Measurements from ENCODE around the gene VWA3B.

Gene VWA3B

DNA sequence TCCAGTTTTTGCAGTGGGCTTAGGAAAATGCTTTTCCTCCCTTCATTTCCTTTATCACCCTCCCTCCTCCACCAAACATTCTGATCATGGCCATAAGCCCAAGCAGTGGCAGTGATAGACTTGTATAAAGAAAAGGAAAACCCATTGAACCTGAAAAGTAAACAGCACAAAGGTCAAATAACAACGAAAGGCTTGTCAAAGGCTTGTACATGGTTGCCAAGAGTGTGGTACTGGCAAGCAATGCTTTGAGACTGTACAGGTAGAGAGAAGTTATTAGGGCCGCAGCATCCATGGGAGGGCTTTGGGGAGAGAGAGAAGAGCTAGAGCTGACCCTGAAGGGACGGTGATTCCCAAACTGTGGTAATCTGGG, 2.1 kb upstream of the VWA3B start:
- peaks cover 13% of the 10 kb centered on the region for H3K4me1 Mint-ChIP-seq
- TF ChIP-seq, protein P1, sequence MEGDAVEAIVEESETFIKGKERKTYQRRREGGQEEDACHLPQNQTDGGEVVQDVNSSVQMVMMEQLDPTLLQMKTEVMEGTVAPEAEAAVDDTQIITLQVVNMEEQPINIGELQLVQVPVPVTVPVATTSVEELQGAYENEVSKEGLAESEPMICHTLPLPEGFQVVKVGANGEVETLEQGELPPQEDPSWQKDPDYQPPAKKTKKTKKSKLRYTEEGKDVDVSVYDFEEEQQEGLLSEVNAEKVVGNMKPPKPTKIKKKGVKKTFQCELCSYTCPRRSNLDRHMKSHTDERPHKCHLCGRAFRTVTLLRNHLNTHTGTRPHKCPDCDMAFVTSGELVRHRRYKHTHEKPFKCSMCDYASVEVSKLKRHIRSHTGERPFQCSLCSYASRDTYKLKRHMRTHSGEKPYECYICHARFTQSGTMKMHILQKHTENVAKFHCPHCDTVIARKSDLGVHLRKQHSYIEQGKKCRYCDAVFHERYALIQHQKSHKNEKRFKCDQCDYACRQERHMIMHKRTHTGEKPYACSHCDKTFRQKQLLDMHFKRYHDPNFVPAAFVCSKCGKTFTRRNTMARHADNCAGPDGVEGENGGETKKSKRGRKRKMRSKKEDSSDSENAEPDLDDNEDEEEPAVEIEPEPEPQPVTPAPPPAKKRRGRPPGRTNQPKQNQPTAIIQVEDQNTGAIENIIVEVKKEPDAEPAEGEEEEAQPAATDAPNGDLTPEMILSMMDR (IDR thresholded peaks at IDR 0.05), result no peak
- H3K9me3 Mint-ChIP-seq, result no peaks in the 10 kb centered on the region
- peaks cover 57% of the 10 kb centered on the region for H3K27me3 Mint-ChIP-seq (ENCODE audit: low read depth, poor library complexity)
- no peak overlapping the region for H3K4me3 Mint-ChIP-seq
- no peaks in the 10 kb centered on the region for H3K36me3 Mint-ChIP-seq (ENCODE audit: low read depth)
- DNase-seq, result no peak
- no peak overlapping the region for H3K27ac Mint-ChIP-seq

DNA sequence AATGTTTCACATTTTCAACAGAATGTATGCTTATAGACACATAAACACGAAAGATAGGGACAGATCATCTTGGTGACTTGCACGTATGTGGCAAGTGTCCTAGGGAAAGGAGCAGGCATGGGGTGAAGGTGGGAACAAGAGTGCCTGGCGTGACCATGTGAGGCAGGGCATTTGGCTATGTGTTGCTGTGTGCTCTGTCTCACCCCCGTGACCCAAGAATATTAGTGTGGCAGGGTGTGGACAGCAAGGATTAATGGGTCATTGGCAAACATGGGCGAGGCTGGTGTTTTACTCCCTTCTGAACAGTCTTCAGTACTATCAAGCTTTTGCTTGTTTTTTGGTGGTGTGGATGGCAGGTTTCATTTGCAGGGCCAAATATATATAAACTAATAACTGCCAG, 1.3 kb upstream of the VWA3B start:
- Mint-ChIP-seq H3K27ac (no peak overlapping the region), H3K36me3 (ENCODE audit: low read depth) (no peaks in the 10 kb centered on the region), H3K4me1 (peaks cover 13% of the 10 kb centered on the region), H3K27me3 (ENCODE audit: low read depth, poor library complexity) (peaks cover 63% of the 10 kb centered on the region), H3K4me3 (peak overlapping the region; percentile 60), H3K9me3 (no peaks in the 10 kb centered on the region)
- DNase-seq, result no peak
- TF ChIP-seq, protein P1 (IDR thresholded peaks at IDR 0.05), result no peak

DNA sequence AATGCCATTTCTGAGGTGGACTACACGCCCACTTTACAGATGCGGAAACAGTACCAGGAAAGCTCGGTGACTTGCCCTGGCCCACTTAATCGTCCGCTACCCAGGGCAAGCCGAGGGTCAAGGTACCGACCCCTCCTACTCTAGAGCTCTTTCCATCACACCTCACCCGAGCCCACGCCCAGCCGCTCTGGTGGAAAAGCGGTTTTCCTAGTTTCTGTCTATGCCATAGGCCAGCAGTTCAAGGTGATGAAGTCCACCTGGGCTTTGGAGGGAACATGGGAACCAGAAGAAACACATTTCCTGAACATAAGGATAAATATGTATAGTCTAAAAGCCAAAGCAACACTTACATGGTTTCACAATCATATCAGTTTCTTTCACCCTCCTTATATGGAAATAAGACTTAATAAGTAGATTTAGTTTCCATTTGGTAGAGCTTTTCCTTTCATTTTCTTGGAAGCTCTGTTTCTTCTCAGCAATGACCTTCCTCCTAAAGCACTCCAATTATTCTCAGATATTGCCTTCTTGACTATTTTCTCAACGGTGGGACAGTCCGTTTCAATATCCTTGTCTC, 567 bp downstream of the VWA3B start:
- no peaks in the 10 kb centered on the region for H3K9me3 Mint-ChIP-seq
- peak overlapping the region; percentile 82 for H3K4me3 Mint-ChIP-seq
- TF ChIP-seq, protein P1 (IDR thresholded peaks at IDR 0.05), result no peak
- H3K27me3 Mint-ChIP-seq (ENCODE audit: low read depth, poor library complexity), result peaks cover 68% of the 10 kb centered on the region
- H3K27ac Mint-ChIP-seq, result no peak overlapping the region
- DNase-seq, result no peak
- H3K4me1 Mint-ChIP-seq, result peaks cover 13% of the 10 kb centered on the region
- H3K36me3 Mint-ChIP-seq (ENCODE audit: low read depth), result no peaks in the 10 kb centered on the region

DNA sequence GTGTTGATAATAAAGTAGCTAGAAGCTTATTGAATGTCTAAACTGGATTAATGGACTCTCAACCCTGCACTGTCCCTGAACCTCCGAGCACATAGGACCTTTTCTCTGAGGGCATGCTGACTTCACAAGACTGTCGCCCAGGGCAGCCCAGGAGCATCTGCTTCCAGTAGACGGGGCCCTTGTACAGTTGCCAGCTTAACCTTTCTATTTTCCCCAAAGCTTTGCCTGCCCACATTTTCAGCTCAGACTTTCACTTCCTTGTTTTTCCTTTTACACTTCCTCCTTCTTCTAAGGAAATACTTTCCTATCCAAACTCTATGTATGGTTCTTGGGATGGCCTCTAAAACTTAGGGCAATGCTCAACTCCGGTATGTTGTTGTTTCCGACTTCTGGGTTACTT, 1.3 kb downstream of the VWA3B start:
- H3K27ac Mint-ChIP-seq, result no peak overlapping the region
- no peak for DNase-seq
- TF ChIP-seq, protein P1 (IDR thresholded peaks at IDR 0.05), result no peak
- no peaks in the 10 kb centered on the region for H3K9me3 Mint-ChIP-seq
- peaks cover 68% of the 10 kb centered on the region for H3K27me3 Mint-ChIP-seq (ENCODE audit: low read depth, poor library complexity)
- H3K4me1 Mint-ChIP-seq, result peaks cover 13% of the 10 kb centered on the region
- no peaks in the 10 kb centered on the region for H3K36me3 Mint-ChIP-seq (ENCODE audit: low read depth)
- H3K4me3 Mint-ChIP-seq, result no peak overlapping the region

DNA sequence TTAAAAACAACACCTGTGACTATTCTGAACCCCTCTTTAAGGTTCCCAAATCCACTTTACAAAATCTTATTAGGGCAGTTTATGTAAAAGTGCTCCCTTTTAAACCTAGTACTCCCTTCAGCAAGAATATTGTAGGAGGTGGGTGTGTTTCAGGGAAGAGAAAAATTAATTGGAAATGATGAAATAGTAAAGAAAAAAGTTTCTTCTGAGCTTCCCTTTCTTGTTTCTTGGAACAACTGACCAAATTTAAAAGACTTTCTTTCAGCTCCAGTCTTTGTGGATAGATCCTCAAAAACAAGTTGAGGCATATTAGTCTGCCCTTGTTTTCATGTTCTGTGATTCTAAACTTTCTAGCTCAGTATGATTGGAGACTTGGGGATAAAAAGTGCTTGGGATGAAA, 3.0 kb downstream of the VWA3B start:
- Mint-ChIP-seq H3K27ac (no peak overlapping the region), H3K4me3 (no peak overlapping the region), H3K9me3 (peaks cover 9% of the 10 kb centered on the region), H3K4me1 (peaks cover 13% of the 10 kb centered on the region), H3K27me3 (ENCODE audit: low read depth, poor library complexity) (peaks cover 60% of the 10 kb centered on the region), H3K36me3 (ENCODE audit: low read depth) (no peaks in the 10 kb centered on the region)
- TF ChIP-seq, protein P1 (IDR thresholded peaks at IDR 0.05), result no peak
- DNase-seq, result no peak

DNA sequence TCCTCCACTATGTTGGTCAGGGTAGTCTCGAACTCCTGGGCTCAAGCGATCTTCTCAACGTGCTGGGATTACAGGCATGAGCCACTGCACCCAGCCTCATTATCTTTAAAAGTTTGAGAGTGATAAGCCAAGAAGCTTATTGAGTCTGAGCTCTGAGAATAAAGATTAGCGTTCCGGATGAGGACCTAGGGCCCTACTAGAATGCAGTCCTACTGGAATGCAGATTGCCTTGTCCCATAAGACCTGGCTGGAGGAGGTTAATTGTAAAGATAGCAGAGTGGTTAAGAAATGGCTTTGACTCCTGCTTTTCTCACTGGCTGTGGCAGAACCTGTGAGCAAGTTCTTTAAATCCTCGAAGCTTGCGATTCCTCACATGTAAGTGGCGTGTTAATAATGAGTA, 4.0 kb downstream of the VWA3B start:
- H3K4me1 Mint-ChIP-seq, result peaks cover 8% of the 10 kb centered on the region
- no peak for DNase-seq
- peaks cover 17% of the 10 kb centered on the region for H3K9me3 Mint-ChIP-seq
- H3K4me3 Mint-ChIP-seq, result no peak overlapping the region
- peaks cover 3% of the 10 kb centered on the region for H3K36me3 Mint-ChIP-seq (ENCODE audit: low read depth)
- TF ChIP-seq, protein P1 (IDR thresholded peaks at IDR 0.05), result no peak
- H3K27ac Mint-ChIP-seq, result no peak overlapping the region
- peaks cover 50% of the 10 kb centered on the region for H3K27me3 Mint-ChIP-seq (ENCODE audit: low read depth, poor library complexity)

All from nephron progenitor cell (in vitro differentiated cells).